HepG2 (cell line): ENCODE results near the gene SLC28A1. TPM values are rescaled to one million over a fixed set of nuclear protein-coding genes. Genes with fewer than 3 reads are reported as not detected.

Experiments used
- HNF4A ChIP-seq: sonication (generic); formaldehyde crosslinking; IDR thresholded peaks from 2 replicates; pipeline ENCODE4 v1.4.0; 2020; ENCODE audit warnings: missing genetic modification reagents
- HOXA5 ChIP-seq: sonication (generic); formaldehyde crosslinking; IDR thresholded peaks from 2 replicates; pipeline ENCODE4 v1.4.0; 2020; ENCODE audit warnings: missing genetic modification reagents
- IKZF1 ChIP-seq: fragments of 450-650 bp; IDR thresholded peaks from 2 replicates; pipeline ENCODE4 v1.7.1; 2016
- MEIS1 ChIP-seq: sonication (generic); formaldehyde crosslinking; IDR thresholded peaks from 2 replicates; pipeline ENCODE4 v1.9.0; 2021; ENCODE audit warnings: mild to moderate bottlenecking, missing genetic modification reagents, moderate library complexity, borderline replicate concordance
- RAD21 ChIP-seq: fragments of 450-650 bp; formaldehyde crosslinking; IDR thresholded peaks from 2 replicates; pipeline ENCODE4 v1.5.0; 2020; ENCODE audit warnings: mild to moderate bottlenecking
- RARA ChIP-seq: IDR thresholded peaks from 2 replicates; pipeline ENCODE4 v1.6.1; 2016; ENCODE audit warnings: missing genetic modification reagents, missing compliant biosample characterization
- RBFOX2 ChIP-seq: fragments of 200-400 bp; formaldehyde crosslinking; IDR thresholded peaks from 2 replicates; pipeline ENCODE4 v1.6.1; 2017; ENCODE audit warnings: low read depth, mild to moderate bottlenecking, low read length
- XBP1 ChIP-seq: sonication (generic); formaldehyde crosslinking; IDR thresholded peaks from 2 replicates; pipeline ENCODE4 v1.5.0; 2020; ENCODE audit warnings: missing genetic modification reagents
- ZNF230 ChIP-seq: sonication (generic); formaldehyde crosslinking; IDR thresholded peaks from 2 replicates; pipeline ENCODE4 v1.4.0; 2020; ENCODE audit warnings: mild to moderate bottlenecking, missing genetic modification reagents
- ZNF354B ChIP-seq: sonication (generic); formaldehyde crosslinking; IDR thresholded peaks from 2 replicates; pipeline ENCODE4 v1.8.0; 2022; ENCODE audit warnings: mild to moderate bottlenecking, missing genetic modification reagents
- ZNF431 ChIP-seq: sonication (generic); formaldehyde crosslinking; IDR thresholded peaks from 2 replicates; pipeline ENCODE4 v1.9.0; 2022; ENCODE audit warnings: missing genetic modification reagents, low read depth, mild to moderate bottlenecking, borderline replicate concordance
- ZNF550 ChIP-seq: sonication (generic); formaldehyde crosslinking; IDR thresholded peaks from 2 replicates; pipeline ENCODE4 v1.4.0; 2020; ENCODE audit warnings: mild to moderate bottlenecking, missing genetic modification reagents, borderline replicate concordance
- ZNF562 ChIP-seq: sonication (generic); formaldehyde crosslinking; IDR thresholded peaks from 2 replicates; pipeline ENCODE4 v1.8.0; 2022; ENCODE audit warnings: missing genetic modification reagents, borderline replicate concordance
- ZNF879 ChIP-seq: sonication (generic); formaldehyde crosslinking; IDR thresholded peaks from 2 replicates; pipeline ENCODE4 v1.8.1; 2023; ENCODE audit warnings: missing genetic modification reagents
- polyA plus RNA-seq, 8 experiments: library from polyadenylated mRNA; depleted of rRNA in 3 of 8; stranded (reverse) in 7 of 8; unstranded in 1 of 8; fragments of >200 nt; fragmentation: Illumina TruSeq in 4 of 8; extraction: Trizol in 4 of 8; gene quantifications; 2 replicates each; pipeline versions ENCODE4 v1.2.1 to v1.2.3, GENCODE V29; 2011 to 2016; ENCODE audit warnings: low read depth in 4 of 8, missing spikeins in 1 of 8, mixed read lengths in 1 of 8; ENCODE audit not compliant: insufficient read depth in 1 of 8
- total RNA-seq, 5 experiments: library from RNA; depleted of rRNA; stranded (reverse); fragments of >200 nt; fragmentation: Illumina TruSeq; extraction: Trizol; gene quantifications; 2 replicates each; pipeline ENCODE4 v1.2.3, GENCODE V29; 2016; ENCODE audit warnings: low read depth in 1 of 5
- TF ChIP-seq, protein P1 (sequence below): sonication (generic); formaldehyde crosslinking; IDR thresholded peaks from 2 replicates; pipeline ENCODE4 v1.4.0; 2020; ENCODE audit warnings: missing genetic modification reagents
- TF ChIP-seq, protein P2 (sequence below): sonication (generic); formaldehyde crosslinking; IDR thresholded peaks from 2 replicates; pipeline ENCODE4 v1.4.0; 2020; ENCODE audit warnings: missing genetic modification reagents, borderline replicate concordance
- TF ChIP-seq, protein P3 (sequence below): sonication (generic); formaldehyde crosslinking; IDR thresholded peaks from 2 replicates; pipeline ENCODE4 v1.5.1; 2020; ENCODE audit warnings: mild to moderate bottlenecking, missing genetic modification reagents, moderate library complexity
- TF ChIP-seq, protein P4 (sequence below): IDR thresholded peaks from 2 replicates; pipeline ENCODE4 v1.6.1; 2016
- TF ChIP-seq, protein P5 (sequence below): sonication (generic); formaldehyde crosslinking; IDR thresholded peaks from 2 replicates; pipeline ENCODE4 v1.4.0; 2020; ENCODE audit warnings: missing genetic modification reagents, low read depth, mild to moderate bottlenecking, borderline replicate concordance
- TF ChIP-seq, protein P6 (sequence below): IDR thresholded peaks from 2 replicates; pipeline ENCODE4 v1.6.1; 2012; ENCODE audit warnings: inconsistent platforms
- TF ChIP-seq, protein P7 (sequence below): sonication (generic); formaldehyde crosslinking; IDR thresholded peaks from 2 replicates; pipeline ENCODE4 v1.5.0; 2020; ENCODE audit warnings: missing genetic modification reagents

Gene SLC28A1
- total and polyA plus RNA-seq, 2 of the 13 experiments (the other 11 are each of a cell fraction or from before 2014, with no cell fraction given) = 0.31 to 5.8 TPM

DNA sequence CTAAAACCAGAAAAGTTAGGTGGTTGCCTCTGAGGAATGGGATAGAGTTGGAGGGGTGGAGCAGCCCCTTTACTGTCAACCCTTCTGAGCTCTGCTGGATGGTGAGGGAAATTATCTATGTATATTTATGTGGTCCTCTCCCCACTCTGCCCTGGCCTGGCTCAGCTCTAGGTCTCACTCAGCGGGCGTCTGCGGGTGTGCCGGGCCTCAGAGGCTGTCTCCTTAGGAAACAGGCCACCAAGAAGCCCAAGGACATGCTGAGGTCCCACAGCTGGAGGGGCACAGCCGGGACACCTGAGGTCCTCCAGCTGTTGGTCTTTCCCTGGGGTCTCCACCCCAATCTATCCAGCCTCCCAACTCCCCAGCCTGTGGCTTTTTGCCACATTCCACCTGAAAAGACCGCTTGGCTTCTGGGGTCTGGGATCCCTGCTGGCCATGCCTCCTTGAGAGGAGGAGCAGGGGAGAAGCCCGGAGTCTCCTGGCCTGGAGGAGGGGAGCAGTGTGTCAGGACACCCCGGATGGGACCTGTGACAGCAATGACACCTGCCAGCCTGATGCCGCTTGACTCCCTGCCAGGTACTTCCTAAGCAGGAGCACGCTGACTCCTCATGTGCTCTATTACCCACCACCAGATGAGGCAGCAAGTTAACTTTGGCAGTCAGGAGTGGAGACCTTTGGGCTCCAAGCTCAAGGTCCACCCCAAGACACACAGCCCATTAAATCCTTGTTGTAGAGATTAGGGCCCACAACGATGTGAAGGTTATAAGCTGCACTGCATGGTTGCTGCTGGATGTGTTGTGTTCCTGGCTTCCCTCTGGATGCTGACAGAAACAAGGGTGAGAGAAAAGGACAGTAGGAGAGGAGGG, at the start of gene SLC28A1 (continued):
- TF ChIP-seq RARA (CRISPR knock-in tag) (peak; percentile 62; the same call in 1 of the 2 replicates), ZNF431 (CRISPR knock-in tag) (no peak), ZNF550 (CRISPR knock-in tag) (no peak), MEIS1 (no peak; the same call in 1 of the 2 replicates), HOXA5 (no peak), RAD21 (CRISPR knock-in tag) (no peak), HNF4A (CRISPR knock-in tag) (peak; percentile 95), RBFOX2 (no peak), ZNF879 (no peak), IKZF1 (no peak), ZNF562 (CRISPR knock-in tag) (no peak), XBP1 (CRISPR knock-in tag) (no peak), ZNF354B (no peak), ZNF230 (no peak)
- TF ChIP-seq, protein P1, sequence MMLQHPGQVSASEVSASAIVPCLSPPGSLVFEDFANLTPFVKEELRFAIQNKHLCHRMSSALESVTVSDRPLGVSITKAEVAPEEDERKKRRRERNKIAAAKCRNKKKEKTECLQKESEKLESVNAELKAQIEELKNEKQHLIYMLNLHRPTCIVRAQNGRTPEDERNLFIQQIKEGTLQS (CRISPR knock-in tag) = no peak
- TF ChIP-seq, protein P2, sequence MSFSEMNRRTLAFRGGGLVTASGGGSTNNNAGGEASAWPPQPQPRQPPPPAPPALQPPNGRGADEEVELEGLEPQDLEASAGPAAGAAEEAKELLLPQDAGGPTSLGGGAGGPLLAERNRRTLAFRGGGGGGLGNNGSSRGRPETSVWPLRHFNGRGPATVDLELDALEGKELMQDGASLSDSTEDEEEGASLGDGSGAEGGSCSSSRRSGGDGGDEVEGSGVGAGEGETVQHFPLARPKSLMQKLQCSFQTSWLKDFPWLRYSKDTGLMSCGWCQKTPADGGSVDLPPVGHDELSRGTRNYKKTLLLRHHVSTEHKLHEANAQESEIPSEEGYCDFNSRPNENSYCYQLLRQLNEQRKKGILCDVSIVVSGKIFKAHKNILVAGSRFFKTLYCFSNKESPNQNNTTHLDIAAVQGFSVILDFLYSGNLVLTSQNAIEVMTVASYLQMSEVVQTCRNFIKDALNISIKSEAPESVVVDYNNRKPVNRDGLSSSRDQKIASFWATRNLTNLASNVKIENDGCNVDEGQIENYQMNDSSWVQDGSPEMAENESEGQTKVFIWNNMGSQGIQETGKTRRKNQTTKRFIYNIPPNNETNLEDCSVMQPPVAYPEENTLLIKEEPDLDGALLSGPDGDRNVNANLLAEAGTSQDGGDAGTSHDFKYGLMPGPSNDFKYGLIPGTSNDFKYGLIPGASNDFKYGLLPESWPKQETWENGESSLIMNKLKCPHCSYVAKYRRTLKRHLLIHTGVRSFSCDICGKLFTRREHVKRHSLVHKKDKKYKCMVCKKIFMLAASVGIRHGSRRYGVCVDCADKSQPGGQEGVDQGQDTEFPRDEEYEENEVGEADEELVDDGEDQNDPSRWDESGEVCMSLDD (CRISPR knock-in tag) = no peak
- TF ChIP-seq, protein P3, sequence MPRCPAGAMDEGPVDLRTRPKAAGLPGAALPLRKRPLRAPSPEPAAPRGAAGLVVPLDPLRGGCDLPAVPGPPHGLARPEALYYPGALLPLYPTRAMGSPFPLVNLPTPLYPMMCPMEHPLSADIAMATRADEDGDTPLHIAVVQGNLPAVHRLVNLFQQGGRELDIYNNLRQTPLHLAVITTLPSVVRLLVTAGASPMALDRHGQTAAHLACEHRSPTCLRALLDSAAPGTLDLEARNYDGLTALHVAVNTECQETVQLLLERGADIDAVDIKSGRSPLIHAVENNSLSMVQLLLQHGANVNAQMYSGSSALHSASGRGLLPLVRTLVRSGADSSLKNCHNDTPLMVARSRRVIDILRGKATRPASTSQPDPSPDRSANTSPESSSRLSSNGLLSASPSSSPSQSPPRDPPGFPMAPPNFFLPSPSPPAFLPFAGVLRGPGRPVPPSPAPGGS (CRISPR knock-in tag) = no peak
- TF ChIP-seq, protein P4, sequence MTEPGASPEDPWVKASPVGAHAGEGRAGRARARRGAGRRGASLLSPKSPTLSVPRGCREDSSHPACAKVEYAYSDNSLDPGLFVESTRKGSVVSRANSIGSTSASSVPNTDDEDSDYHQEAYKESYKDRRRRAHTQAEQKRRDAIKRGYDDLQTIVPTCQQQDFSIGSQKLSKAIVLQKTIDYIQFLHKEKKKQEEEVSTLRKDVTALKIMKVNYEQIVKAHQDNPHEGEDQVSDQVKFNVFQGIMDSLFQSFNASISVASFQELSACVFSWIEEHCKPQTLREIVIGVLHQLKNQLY (CRISPR knock-in tag) = peak; percentile 93
- TF ChIP-seq, protein P5, sequence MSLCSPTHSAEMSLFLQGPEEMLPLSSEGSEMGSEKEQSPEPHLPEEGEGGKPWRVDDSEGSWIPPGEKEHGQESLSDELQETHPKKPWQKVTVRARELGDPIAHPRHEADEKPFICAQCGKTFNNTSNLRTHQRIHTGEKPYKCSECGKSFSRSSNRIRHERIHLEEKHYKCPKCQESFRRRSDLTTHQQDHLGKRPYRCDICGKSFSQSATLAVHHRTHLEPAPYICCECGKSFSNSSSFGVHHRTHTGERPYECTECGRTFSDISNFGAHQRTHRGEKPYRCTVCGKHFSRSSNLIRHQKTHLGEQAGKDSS (CRISPR knock-in tag) = no peak
- TF ChIP-seq, protein P6, sequence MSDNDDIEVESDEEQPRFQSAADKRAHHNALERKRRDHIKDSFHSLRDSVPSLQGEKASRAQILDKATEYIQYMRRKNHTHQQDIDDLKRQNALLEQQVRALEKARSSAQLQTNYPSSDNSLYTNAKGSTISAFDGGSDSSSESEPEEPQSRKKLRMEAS = peak; percentile 75
- TF ChIP-seq, protein P7, sequence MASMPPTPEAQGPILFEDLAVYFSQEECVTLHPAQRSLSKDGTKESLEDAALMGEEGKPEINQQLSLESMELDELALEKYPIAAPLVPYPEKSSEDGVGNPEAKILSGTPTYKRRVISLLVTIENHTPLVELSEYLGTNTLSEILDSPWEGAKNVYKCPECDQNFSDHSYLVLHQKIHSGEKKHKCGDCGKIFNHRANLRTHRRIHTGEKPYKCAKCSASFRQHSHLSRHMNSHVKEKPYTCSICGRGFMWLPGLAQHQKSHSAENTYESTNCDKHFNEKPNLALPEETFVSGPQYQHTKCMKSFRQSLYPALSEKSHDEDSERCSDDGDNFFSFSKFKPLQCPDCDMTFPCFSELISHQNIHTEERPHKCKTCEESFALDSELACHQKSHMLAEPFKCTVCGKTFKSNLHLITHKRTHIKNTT (CRISPR knock-in tag) = no peak
